ENCODE measurements around the gene HSD11B1.

DNA sequence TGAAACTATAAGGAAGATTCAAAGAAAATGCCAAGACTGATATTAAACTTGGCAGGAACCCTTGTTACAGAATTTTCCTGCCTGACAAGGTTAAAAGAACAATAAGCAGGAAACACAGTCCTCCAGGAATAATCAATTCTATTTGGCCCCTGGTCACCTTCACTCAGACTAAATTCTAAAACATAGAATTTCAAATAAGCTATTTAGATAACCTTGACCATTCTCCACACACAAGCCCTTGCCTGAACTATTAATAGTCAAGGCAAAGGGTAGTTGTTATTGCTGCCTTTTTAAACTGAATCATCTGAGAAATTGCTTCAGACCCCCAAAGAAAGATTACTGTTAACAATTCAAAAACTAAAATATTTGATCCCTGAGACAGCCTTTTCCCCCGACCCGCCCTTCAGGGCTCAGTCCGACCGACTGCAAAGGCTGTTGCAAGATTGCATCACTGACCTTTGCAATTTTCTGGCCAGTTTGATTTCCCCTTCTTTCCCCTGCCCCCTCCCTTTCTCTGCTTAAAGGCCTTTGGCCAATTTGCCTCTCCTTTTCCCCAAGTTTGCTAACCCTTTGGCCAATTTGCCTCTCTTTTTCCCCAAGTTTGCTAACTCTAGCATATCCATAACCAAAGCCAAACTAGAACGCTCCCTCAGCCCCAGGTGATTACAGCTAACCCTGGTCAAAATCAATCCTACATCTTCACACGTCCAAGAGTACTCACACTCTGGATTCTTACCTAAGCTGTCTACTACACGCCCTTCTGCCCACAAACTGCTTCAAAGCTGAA, 30.8 kb upstream of the HSD11B1 start:
- TF ChIP-seq, protein P1, sequence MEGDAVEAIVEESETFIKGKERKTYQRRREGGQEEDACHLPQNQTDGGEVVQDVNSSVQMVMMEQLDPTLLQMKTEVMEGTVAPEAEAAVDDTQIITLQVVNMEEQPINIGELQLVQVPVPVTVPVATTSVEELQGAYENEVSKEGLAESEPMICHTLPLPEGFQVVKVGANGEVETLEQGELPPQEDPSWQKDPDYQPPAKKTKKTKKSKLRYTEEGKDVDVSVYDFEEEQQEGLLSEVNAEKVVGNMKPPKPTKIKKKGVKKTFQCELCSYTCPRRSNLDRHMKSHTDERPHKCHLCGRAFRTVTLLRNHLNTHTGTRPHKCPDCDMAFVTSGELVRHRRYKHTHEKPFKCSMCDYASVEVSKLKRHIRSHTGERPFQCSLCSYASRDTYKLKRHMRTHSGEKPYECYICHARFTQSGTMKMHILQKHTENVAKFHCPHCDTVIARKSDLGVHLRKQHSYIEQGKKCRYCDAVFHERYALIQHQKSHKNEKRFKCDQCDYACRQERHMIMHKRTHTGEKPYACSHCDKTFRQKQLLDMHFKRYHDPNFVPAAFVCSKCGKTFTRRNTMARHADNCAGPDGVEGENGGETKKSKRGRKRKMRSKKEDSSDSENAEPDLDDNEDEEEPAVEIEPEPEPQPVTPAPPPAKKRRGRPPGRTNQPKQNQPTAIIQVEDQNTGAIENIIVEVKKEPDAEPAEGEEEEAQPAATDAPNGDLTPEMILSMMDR (IDR thresholded peaks at IDR 0.05) = no peak
- TF ChIP-seq EP300 (IDR thresholded peaks at IDR 0.05) = no peak

Data from sigmoid colon (tissue), 4 donors.